Superior temporal gyrus (tissue), 1 donor: Measurements from ENCODE around the gene IMMP2L.

ENCODE experiments used
- DNase-seq: peaks from one replicate; pipeline ENCODE4 v3.0.0-alpha.2; 2016; ENCODE audit errors: extremely low spot score

IMMP2L gene

DNA sequence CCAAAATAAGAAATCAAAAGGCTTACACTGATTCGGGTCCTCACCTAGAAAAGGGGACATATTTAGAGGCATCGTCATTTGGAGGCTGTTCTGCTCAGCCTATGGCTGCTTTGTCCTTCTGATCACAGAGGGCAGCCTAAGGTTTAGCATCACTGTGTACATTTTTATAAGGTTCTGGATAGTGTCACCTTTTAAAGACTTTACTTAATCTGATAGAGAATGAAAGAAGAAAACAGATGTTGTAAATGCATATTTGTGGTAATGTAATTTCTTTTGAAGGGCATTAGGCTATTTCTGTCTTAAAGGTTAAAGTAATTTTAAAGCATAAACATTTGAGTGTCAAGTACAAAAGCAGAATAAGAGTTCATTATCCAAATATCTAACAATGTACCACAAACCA is 916.7 kb downstream of the IMMP2L start:
- no peak for DNase-seq

DNA sequence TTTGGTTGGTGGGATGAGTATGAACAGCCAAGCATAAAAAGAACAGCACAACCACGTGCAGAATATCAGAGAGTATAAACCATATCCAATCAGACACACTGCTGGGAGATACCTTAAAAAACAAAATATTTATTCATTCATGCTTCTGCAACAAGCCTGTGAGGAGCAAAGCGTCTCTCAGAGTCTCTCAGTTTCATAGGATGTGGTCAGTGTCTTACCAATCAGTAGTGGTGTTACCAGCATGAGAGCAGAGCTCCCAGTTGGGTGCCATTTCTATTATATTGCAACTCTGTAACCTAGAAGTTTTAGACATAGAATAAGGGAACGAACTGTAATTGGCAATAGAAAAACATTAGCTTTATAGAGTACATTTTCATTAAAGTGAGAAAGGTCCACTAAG is 917.2 kb downstream of the IMMP2L start:
- DNase-seq, result no peak

DNA sequence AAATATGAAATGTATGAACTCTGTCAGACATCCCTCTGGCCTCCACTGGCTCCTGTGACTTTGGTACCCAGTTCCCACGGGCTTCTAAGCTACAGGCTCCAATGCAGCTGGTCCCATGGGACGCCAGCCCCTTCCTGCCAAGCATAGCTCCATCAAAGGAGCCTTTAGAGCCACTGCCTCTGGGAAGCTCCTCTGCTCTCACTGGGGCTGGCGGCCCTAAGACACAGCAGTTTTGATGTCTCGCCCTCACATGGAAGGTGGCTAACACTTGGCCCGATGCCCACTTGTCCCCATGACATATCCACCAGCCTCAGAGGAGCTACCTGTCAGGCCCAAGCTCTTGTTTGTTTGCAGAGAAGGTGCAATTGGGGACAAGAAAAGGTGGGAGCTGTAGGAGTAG is 925.0 kb downstream of the IMMP2L start:
- no peak for DNase-seq

DNA sequence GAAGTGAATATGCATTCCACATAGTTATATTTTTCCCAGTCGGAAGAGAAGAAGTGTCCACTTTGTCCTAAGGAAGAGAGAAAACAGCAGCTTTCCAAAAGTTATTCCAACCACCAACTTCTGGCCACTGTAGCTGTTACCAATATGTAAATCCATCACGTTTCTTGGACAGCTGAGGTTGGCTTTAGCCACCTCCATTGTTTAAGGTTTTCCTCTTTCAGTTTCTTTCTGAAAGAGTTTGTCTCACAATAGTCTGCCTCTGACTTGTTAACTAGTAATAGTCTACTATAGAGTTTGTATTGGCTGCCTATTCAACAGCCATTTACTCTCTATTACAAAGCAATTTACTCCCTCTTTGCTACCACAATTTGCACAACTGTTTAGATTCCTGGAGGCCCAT is 929.0 kb downstream of the IMMP2L start:
- no peak for DNase-seq

DNA sequence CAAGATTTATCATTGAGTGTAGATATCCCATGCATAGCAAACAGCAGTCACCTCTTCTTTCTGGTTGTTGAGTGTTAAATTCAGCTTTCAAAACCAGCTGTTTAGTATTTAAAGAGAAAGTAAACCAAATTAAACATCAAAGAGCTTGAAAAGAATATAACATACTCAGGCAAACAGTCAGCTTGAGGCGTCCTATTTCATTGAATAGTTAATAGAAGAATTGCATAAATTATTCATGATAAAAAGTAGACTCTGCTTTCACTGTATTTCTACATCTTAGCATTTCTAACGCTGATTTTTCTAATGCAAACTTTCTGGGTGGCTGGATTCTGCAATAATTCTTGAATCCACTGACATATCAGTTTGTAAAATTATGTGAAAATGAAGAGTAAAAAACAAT is 935.9 kb downstream of the IMMP2L start:
- no peak for DNase-seq

DNA sequence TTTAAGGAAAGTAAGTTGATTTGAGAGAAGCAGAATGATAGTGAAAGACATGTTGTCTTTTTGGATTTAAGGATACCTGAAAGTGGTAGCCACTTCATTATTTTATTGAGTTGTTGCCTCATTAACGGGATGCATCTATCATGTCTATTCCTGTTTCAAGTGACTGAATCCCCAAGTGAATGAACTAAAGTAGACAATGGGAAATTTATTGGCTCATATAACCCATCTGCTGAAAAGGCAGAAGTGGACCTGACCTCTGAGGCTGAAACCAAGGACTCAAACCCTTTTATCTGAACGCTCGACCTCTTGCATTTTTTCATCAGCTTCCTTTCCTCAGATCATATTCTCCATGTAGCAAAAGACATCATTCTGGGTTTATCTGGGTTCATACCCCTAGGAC is 937.0 kb downstream of the IMMP2L start:
- no peak for DNase-seq

DNA sequence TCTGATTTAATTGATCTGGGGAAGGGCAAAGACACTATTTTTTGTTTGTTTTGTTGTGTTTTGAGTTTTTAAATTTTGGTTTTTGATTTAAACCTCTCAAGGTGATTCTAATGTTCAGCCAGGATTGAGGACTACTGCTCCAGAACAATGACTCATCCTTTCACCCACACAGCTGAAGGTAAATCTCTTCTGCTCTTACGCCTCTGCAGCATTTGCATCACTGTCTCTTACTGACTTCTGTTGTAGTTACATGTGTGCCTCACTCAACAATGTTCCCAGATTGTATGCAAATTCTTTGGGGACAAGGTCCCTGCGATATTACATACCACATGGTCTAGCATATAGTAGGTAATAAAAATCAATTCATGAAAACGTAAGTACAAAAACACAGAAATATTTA is 938.9 kb downstream of the IMMP2L start:
- DNase-seq, result no peak

DNA sequence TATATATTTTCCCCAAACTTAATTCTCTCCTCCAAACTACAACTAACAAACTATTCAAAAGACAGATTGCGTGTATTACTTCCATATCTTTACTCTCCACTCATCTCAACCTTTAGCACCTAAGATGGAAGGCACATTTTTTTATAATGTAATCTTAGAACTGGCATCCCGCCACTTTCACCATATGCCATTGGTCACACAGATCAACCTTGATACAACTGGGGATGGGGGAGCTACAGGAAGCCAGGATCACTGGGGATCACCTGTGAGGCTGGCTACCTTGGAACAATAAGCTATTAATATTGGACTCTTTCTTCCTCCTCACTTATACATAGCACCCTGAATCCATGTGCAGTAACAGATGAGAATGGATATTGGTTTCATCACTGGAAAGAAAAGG is 941.0 kb downstream of the IMMP2L start:
- no peak for DNase-seq

DNA sequence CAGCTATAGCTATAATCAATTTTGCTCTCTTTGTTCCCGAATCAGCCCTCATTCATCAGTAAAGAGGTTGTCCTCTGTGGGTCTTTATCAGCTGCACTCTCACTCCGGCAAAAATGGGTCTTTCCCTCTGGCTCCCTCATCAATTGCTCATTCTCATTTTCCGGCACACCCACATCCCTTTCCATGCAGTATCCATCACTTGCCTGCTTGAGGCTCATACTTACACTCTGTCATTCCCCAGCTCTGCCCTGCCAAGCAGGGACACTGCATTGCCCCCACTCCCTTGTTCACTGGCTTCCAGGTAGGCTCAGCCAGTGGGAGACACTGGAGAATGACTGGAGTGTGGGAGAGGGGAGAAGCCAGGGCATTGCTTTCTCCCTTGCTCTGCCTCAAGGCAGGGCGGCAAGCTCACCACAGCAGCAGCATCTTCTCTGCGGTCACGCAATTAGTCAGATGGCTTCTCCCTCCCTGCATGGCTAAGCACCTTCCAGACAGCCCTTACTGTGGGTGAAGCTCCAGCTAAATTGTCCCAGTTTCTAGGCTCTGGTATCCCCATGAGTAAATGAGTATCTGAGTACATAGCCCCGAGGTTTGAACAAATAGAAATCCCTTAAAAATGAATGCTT is 942.1 kb downstream of the IMMP2L start:
- no peak for DNase-seq
